ENCODE results near the gene RAD51B. TPM values are rescaled to one million over a fixed set of nuclear protein-coding genes. Genes with fewer than 3 reads are reported as not detected.

RAD51B gene
- total RNA-seq, 1 experiment from 2014 or later: 23.3 TPM

GRCh38 chr14:68607081-68607866 is 787.7 kb downstream of the RAD51B start:
- Histone ChIP-seq H3K9me3 (ENCODE audit: low read depth, low read length, poor library complexity, severe bottlenecking) (no peaks in the 10 kb centered on the region), H3K27me3 (replicated peaks; ENCODE audit: insufficient read depth, low read depth, low read length, poor library complexity) (no peaks in the 10 kb centered on the region), H3K4me3 (ENCODE audit: low read depth, low read length, poor library complexity, severe bottlenecking) (no peak overlapping the region), H3K4me1 (ENCODE audit: insufficient read depth, low read length, poor library complexity, severe bottlenecking) (peaks cover 3% of the 10 kb centered on the region), H3K36me3 (ENCODE audit: insufficient read depth, low read length, poor library complexity, severe bottlenecking) (no peaks in the 10 kb centered on the region), H3K27ac (ENCODE audit: low read depth, low read length, poor library complexity, severe bottlenecking) (no peak overlapping the region)
- intact Hi-C loops (cut with micrococcal nuclease; ENCODE audit: unreplicated experiment): no loop called here
- ChIA-PET CTCF (no interaction called here), POLR2A (ENCODE audit: low non-redundant PET) (no interaction called here)
- BruUV-seq (replicated peaks): no TSS peak
- DNase-seq (ENCODE audit: low spot score): no peak
- no peak for TF ChIP-seq CTCF (conservative IDR thresholded peaks at IDR 0.05; ENCODE audit: low read depth, low read length)
- no peak for TF ChIP-seq EZH2 (IDR thresholded peaks at IDR 0.05; ENCODE audit: borderline replicate concordance, low read depth, low read length, poor library complexity, severe bottlenecking)

- Histone ChIP-seq H3K9me3 (ENCODE audit: low read depth, low read length, poor library complexity, severe bottlenecking) (no peaks in the 10 kb centered on the region), H3K36me3 (ENCODE audit: insufficient read depth, low read length, poor library complexity, severe bottlenecking) (no peaks in the 10 kb centered on the region), H3K4me1 (ENCODE audit: insufficient read depth, low read length, poor library complexity, severe bottlenecking) (peaks cover 3% of the 10 kb centered on the region), H3K27ac (ENCODE audit: low read depth, low read length, poor library complexity, severe bottlenecking) (no peak overlapping the region), H3K27me3 (replicated peaks; ENCODE audit: insufficient read depth, low read depth, low read length, poor library complexity) (no peaks in the 10 kb centered on the region), H3K4me3 (ENCODE audit: low read depth, low read length, poor library complexity, severe bottlenecking) (no peak overlapping the region)
- no peak for TF ChIP-seq CTCF (conservative IDR thresholded peaks at IDR 0.05; ENCODE audit: low read depth, low read length)
- TF ChIP-seq EZH2 (IDR thresholded peaks at IDR 0.05; ENCODE audit: borderline replicate concordance, low read depth, low read length, poor library complexity, severe bottlenecking): no peak
- intact Hi-C loops (cut with micrococcal nuclease; ENCODE audit: unreplicated experiment): no loop called here
- CTCF ChIA-PET: no interaction called here
- POLR2A ChIA-PET (ENCODE audit: low non-redundant PET): no interaction called here
- DNase-seq (ENCODE audit: low spot score): no peak
- BruUV-seq (replicated peaks): no TSS peak
These were observed 788.4 kb downstream of the RAD51B start for GRCh38 chr14:68607867-68608573.

DNA sequence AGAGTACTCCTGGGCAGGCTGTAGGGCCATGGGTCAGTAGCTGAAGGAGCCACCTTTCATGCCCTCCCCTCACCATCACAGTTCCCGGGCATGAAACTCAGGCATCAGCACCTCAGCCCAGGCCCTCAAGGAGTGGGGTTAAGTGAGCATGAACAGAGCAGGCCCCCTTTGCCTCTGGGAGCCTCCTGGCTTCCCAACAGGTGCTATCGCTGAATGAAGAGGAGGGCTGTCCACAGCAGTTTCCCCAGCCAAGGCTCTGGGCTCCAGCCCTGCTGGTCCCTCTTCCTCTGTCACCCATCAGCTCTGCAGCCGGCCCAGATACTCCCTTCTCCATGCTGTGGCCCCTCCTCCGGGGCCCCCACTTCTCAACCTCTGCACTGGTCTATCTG is 789.0 kb downstream of the RAD51B start:
- Histone ChIP-seq H3K9me3 (ENCODE audit: low read depth, low read length, poor library complexity, severe bottlenecking) (no peaks in the 10 kb centered on the region), H3K27ac (ENCODE audit: low read depth, low read length, poor library complexity, severe bottlenecking) (no peak overlapping the region), H3K4me1 (ENCODE audit: insufficient read depth, low read length, poor library complexity, severe bottlenecking) (peaks cover 3% of the 10 kb centered on the region), H3K27me3 (replicated peaks; ENCODE audit: insufficient read depth, low read depth, low read length, poor library complexity) (no peaks in the 10 kb centered on the region), H3K36me3 (ENCODE audit: insufficient read depth, low read length, poor library complexity, severe bottlenecking) (no peaks in the 10 kb centered on the region), H3K4me3 (ENCODE audit: low read depth, low read length, poor library complexity, severe bottlenecking) (no peak overlapping the region)
- intact Hi-C loops (cut with micrococcal nuclease; ENCODE audit: unreplicated experiment): no loop called here
- DNase-seq (ENCODE audit: low spot score): no peak
- ChIA-PET CTCF (no interaction called here), POLR2A (ENCODE audit: low non-redundant PET) (no interaction called here)
- TF ChIP-seq EZH2 (IDR thresholded peaks at IDR 0.05; ENCODE audit: borderline replicate concordance, low read depth, low read length, poor library complexity, severe bottlenecking): no peak
- TF ChIP-seq CTCF (conservative IDR thresholded peaks at IDR 0.05; ENCODE audit: low read depth, low read length): no peak
- BruUV-seq (replicated peaks): no TSS peak

Data from A673 (cell line).